WTC11 (cell line): ENCODE measurements around the gene GPC1. TPM values are rescaled to one million over a fixed set of nuclear protein-coding genes. Genes with fewer than 3 reads are reported as not detected.

Experiments
- ATAC-seq: fragments of 200-7000 bp; cut with Tn5 transposase; 2 replicates; pipeline ENCODE4 v1.10.0; 2021; ENCODE audit warnings: mild to moderate bottlenecking, moderate library complexity
- CTCF ChIA-PET: fragments of 300-600 bp; sonication (Branson Sonifier 250); formaldehyde crosslinking; loops from one replicate; lab custom pipeline; 2021; ENCODE audit warnings: antibody characterized with exemption; lab: Charles Lee
- POLR2A ChIA-PET: fragments of 350-600 bp; sonication (Branson Sonifier 250); formaldehyde crosslinking; loops from one replicate; lab custom pipeline; 2021; ENCODE audit warnings: antibody characterized with exemption; lab: Charles Lee
- DNase-seq: peaks from one replicate; pipeline ENCODE4 v3.0.0; 2021; ENCODE audit warnings: low spot score
- H3K27ac Mint-ChIP-seq: 2 replicates; pipeline ENCODE4 v1.8.0; 2021; ENCODE audit warnings: mixed read lengths
- H3K27me3 Mint-ChIP-seq: 2 replicates; pipeline ENCODE4 v1.8.0; 2021; ENCODE audit warnings: low read depth, mild to moderate bottlenecking, moderate library complexity, mixed read lengths
- H3K36me3 Mint-ChIP-seq: 2 replicates; pipeline ENCODE4 v1.8.0; 2021; ENCODE audit warnings: mixed read lengths
- H3K4me1 Mint-ChIP-seq: 2 replicates; pipeline ENCODE4 v1.8.0; 2022; ENCODE audit warnings: mixed read lengths
- H3K4me3 Mint-ChIP-seq: 2 replicates; pipeline ENCODE4 v1.8.0; 2021; ENCODE audit warnings: mild to moderate bottlenecking, moderate library complexity, mixed read lengths
- H3K9me3 Mint-ChIP-seq: 2 replicates; pipeline ENCODE4 v1.8.0; 2021; ENCODE audit warnings: mixed read lengths
- ATF3 ChIP-seq: sonication (generic); formaldehyde crosslinking; conservative IDR thresholded peaks from 2 replicates; pipeline ENCODE4 v1.8.1; 2022; ENCODE audit warnings: mild to moderate bottlenecking, missing genetic modification reagents
- ATF6 ChIP-seq: sonication (generic); formaldehyde crosslinking; IDR thresholded peaks from 2 replicates; pipeline ENCODE4 v1.8.1; 2023; ENCODE audit warnings: mild to moderate bottlenecking, missing genetic modification reagents
- E2F4 ChIP-seq: sonication (generic); formaldehyde crosslinking; IDR thresholded peaks from 2 replicates; pipeline ENCODE4 v1.8.1; 2022; ENCODE audit warnings: low read depth, mild to moderate bottlenecking, moderate library complexity, missing genetic modification reagents, borderline replicate concordance
- ELF4 ChIP-seq: sonication (generic); formaldehyde crosslinking; IDR thresholded peaks from 2 replicates; pipeline ENCODE4 v1.8.1; 2022; ENCODE audit warnings: low read depth, mild to moderate bottlenecking, moderate library complexity, missing genetic modification reagents
- ESRRA ChIP-seq: sonication (generic); formaldehyde crosslinking; IDR thresholded peaks from 2 replicates; pipeline ENCODE4 v1.8.1; 2022; ENCODE audit warnings: mild to moderate bottlenecking, missing genetic modification reagents, borderline replicate concordance
- FOXK1 ChIP-seq: sonication (generic); formaldehyde crosslinking; IDR thresholded peaks from 2 replicates; pipeline ENCODE4 v1.8.0; 2022; ENCODE audit warnings: mild to moderate bottlenecking, moderate library complexity, missing genetic modification reagents
- FOXP4 ChIP-seq: sonication (generic); formaldehyde crosslinking; IDR thresholded peaks from 2 replicates; pipeline ENCODE4 v1.8.0; 2022; ENCODE audit warnings: mild to moderate bottlenecking, missing genetic modification reagents
- GRHL2 ChIP-seq: fragments of 250-450 bp; sonication (Bioruptor Pico); IDR thresholded peaks from 2 replicates; pipeline ENCODE4 v1.8.0; 2022; ENCODE audit warnings: mild to moderate bottlenecking, moderate library complexity; ENCODE audit not compliant: insufficient replicate concordance, severe bottlenecking
- GTF2I ChIP-seq: fragments of 250-450 bp; sonication (Bioruptor Pico); conservative IDR thresholded peaks from 2 replicates; pipeline ENCODE4 v1.4.0; 2021; ENCODE audit warnings: mild to moderate bottlenecking
- HMGA2 ChIP-seq: fragments of 250-450 bp; sonication (Bioruptor Pico); IDR thresholded peaks from 2 replicates; pipeline ENCODE4 v1.4.0; 2021; ENCODE audit warnings: mild to moderate bottlenecking, moderate library complexity
- HMGXB4 ChIP-seq: sonication (generic); formaldehyde crosslinking; IDR thresholded peaks from 2 replicates; pipeline ENCODE4 v1.8.1; 2023; ENCODE audit warnings: mild to moderate bottlenecking, moderate library complexity, missing genetic modification reagents
- IRF1 ChIP-seq: sonication (generic); formaldehyde crosslinking; IDR thresholded peaks from 2 replicates; pipeline ENCODE4 v1.8.0; 2023; ENCODE audit warnings: missing genetic modification reagents
- NFATC4 ChIP-seq: fragments of 250-450 bp; sonication (Bioruptor Pico); IDR thresholded peaks from 2 replicates; pipeline ENCODE4 v1.9.0; 2021; ENCODE audit warnings: mild to moderate bottlenecking
- SOX15 ChIP-seq: fragments of 250-450 bp; sonication (Bioruptor Pico); IDR thresholded peaks from 2 replicates; pipeline ENCODE4 v1.9.0; 2021; ENCODE audit warnings: mild to moderate bottlenecking
- TEAD1 ChIP-seq: sonication (generic); formaldehyde crosslinking; IDR thresholded peaks from 2 replicates; pipeline ENCODE4 v1.8.0; 2022; ENCODE audit warnings: mild to moderate bottlenecking, missing genetic modification reagents
- ZNF121 ChIP-seq: sonication (generic); formaldehyde crosslinking; IDR thresholded peaks from 2 replicates; pipeline ENCODE4 v1.8.0; 2023; ENCODE audit warnings: missing genetic modification reagents
- ZNF138 ChIP-seq: sonication (generic); formaldehyde crosslinking; conservative IDR thresholded peaks from 2 replicates; pipeline ENCODE4 v1.8.1; 2022; ENCODE audit warnings: mild to moderate bottlenecking, moderate library complexity, missing genetic modification reagents
- ZNF219 ChIP-seq: sonication (generic); formaldehyde crosslinking; IDR thresholded peaks from 2 replicates; pipeline ENCODE4 v1.8.0; 2023; ENCODE audit warnings: missing genetic modification reagents, mild to moderate bottlenecking, borderline replicate concordance
- ZNF396 ChIP-seq: fragments of 250-450 bp; sonication (Bioruptor Pico); IDR thresholded peaks from 2 replicates; pipeline ENCODE4 v1.8.0; 2021; ENCODE audit warnings: mild to moderate bottlenecking, moderate library complexity, borderline replicate concordance
- ZNF423 ChIP-seq: fragments of 250-450 bp; sonication (Bioruptor Pico); IDR thresholded peaks from 2 replicates; pipeline ENCODE4 v2.1.2; 2022; ENCODE audit warnings: mild to moderate bottlenecking, moderate library complexity
- ZNF512 ChIP-seq: sonication (generic); formaldehyde crosslinking; IDR thresholded peaks from 2 replicates; pipeline ENCODE4 v1.8.1; 2022; ENCODE audit warnings: missing genetic modification reagents, borderline replicate concordance
- total RNA-seq: library from RNA; stranded (reverse); gene quantifications from 3 replicates; pipeline ENCODE4 v1.2.3, GENCODE V29; 2021

Gene GPC1
- total RNA-seq, 1 experiment from 2014 or later, result 41.5 TPM

GRCh38 chr2:240421381-240421780 lies 14.1 kb upstream of the GPC1 start:
- H3K27ac Mint-ChIP-seq, result no peak overlapping the region
- no peaks in the 10 kb centered on the region for H3K4me1 Mint-ChIP-seq
- ChIA-PET POLR2A (no interaction called here), CTCF (no interaction called here)
- TF ChIP-seq ESRRA (CRISPR knock-in tag) (no peak), FOXK1 (CRISPR knock-in tag) (no peak), ZNF219 (CRISPR knock-in tag) (no peak), E2F4 (CRISPR knock-in tag) (no peak), ATF6 (CRISPR knock-in tag) (no peak), ZNF423 (CRISPR knock-in tag) (no peak), GRHL2 (CRISPR knock-in tag) (no peak), ZNF512 (CRISPR knock-in tag) (no peak), HMGA2 (no peak), FOXP4 (no peak), ZNF396 (CRISPR knock-in tag) (no peak)
- peaks cover 18% of the 10 kb centered on the region for H3K27me3 Mint-ChIP-seq
- DNase-seq, result no peak
- peaks cover 13% of the 10 kb centered on the region for H3K36me3 Mint-ChIP-seq
- no peak overlapping the region for H3K4me3 Mint-ChIP-seq
- no peak for ATAC-seq
- H3K9me3 Mint-ChIP-seq, result peaks cover 51% of the 10 kb centered on the region

- ChIA-PET POLR2A (no interaction called here), CTCF (no interaction called here)
- Mint-ChIP-seq H3K27me3 (peaks cover 18% of the 10 kb centered on the region), H3K4me3 (no peak overlapping the region), H3K27ac (no peak overlapping the region), H3K4me1 (peaks cover 6% of the 10 kb centered on the region; the same call in 1 of the 2 replicates), H3K9me3 (peaks cover 52% of the 10 kb centered on the region), H3K36me3 (peaks cover 12% of the 10 kb centered on the region)
- no peak for DNase-seq
- no peak for ATAC-seq
- TF ChIP-seq ELF4 (CRISPR knock-in tag) (no peak), SOX15 (CRISPR knock-in tag) (no peak), NFATC4 (CRISPR knock-in tag) (no peak)
These were observed 12.7 kb upstream of the GPC1 start for GRCh38 chr2:240422658-240423329.

- TF ChIP-seq GTF2I (CRISPR knock-in tag), result no peak
- no peak for TF ChIP-seq TEAD1
- no peak for TF ChIP-seq ZNF396 (CRISPR knock-in tag)
- no peak for TF ChIP-seq IRF1
- no peak for TF ChIP-seq ZNF138 (CRISPR knock-in tag)
- TF ChIP-seq ATF3 (CRISPR knock-in tag), result no peak
- TF ChIP-seq ZNF121 (CRISPR knock-in tag), result no peak
- TF ChIP-seq HMGXB4, result no peak
- H3K9me3 Mint-ChIP-seq, result peaks cover 48% of the 10 kb centered on the region
- no peak overlapping the region for H3K27ac Mint-ChIP-seq
- no peak for DNase-seq
- no peak overlapping the region for H3K4me3 Mint-ChIP-seq
- H3K4me1 Mint-ChIP-seq, result peaks cover 6% of the 10 kb centered on the region; the same call in 1 of the 2 replicates
- H3K36me3 Mint-ChIP-seq, result peaks cover 4% of the 10 kb centered on the region
- POLR2A ChIA-PET, result no interaction called here
- peaks cover 17% of the 10 kb centered on the region for H3K27me3 Mint-ChIP-seq
- CTCF ChIA-PET, result interaction anchor here (2.0 kb wide), 1 partner anchor 190 kb away, joined by 9 read pairs; no protein-coding TSS in a partner anchor
- ATAC-seq, result no peak
These were observed 11.7 kb upstream of the GPC1 start for GRCh38 chr2:240423788-240424191.
